Skeletal muscle tissue (tissue), 4 donors: ENCODE measurements around the gene NACC2. TPM values are rescaled to one million over a fixed set of nuclear protein-coding genes. Genes with fewer than 3 reads are reported as not detected.
A peak's percentile ranks its signal among the peaks of the same experiment; 100 is the strongest.
"Not testable (repeated sequence)": the region's sequence is repeated elsewhere in the genome, so short reads cannot be mapped to it uniquely, and the experiment has no call there.

Source experiments
- H3K27ac ChIP-seq: one replicate; pipeline ENCODE4 v1.7.0; 2013; ENCODE audit warnings: mild to moderate bottlenecking, low read depth, low read length, inconsistent platforms
- H3K27me3 ChIP-seq, 3 donors: one replicate each; pipeline ENCODE4 v1.7.0; 2013; ENCODE audit warnings: low read length in 3 of 3; ENCODE audit not compliant: control insufficient read depth in 3 of 3, insufficient read depth in 3 of 3
- H3K36me3 ChIP-seq, 3 donors: one replicate each; pipeline ENCODE4 v1.7.0; 2013; ENCODE audit warnings: low read length in 3 of 3; ENCODE audit not compliant: control insufficient read depth in 3 of 3, insufficient read depth in 3 of 3
- H3K4me1 ChIP-seq, 3 donors: one replicate each; pipeline ENCODE4 v1.7.0; 2013; ENCODE audit warnings: low read length in 3 of 3, mild to moderate bottlenecking in 3 of 3; ENCODE audit not compliant: control insufficient read depth in 3 of 3, insufficient read depth in 3 of 3
- H3K4me3 ChIP-seq, 3 donors: one replicate each; pipeline ENCODE4 v1.7.0; 2013; ENCODE audit warnings: low read length in 3 of 3
- H3K9ac ChIP-seq, 3 donors: one replicate each; pipeline ENCODE4 v1.7.0; 2013; ENCODE audit warnings: low read length in 3 of 3, mild to moderate bottlenecking in 3 of 3, moderate library complexity in 2 of 3, low read depth in 1 of 3
- H3K9me3 ChIP-seq, 3 donors: one replicate each; pipeline ENCODE4 v1.7.0; 2013; ENCODE audit warnings: low read length in 3 of 3; ENCODE audit not compliant: control insufficient read depth in 3 of 3
- total RNA-seq: library from RNA; depleted of rRNA; stranded (reverse); fragments of >200 nt; gene quantifications from one replicate; pipeline ENCODE4 v1.2.3, GENCODE V29; 2014
- donor health status: Osteomylitis.

NACC2 gene
- total RNA-seq, 1 donor from 2014 or later = 7.3 TPM

GRCh38 chr9:136075134-136075841, 19.8 kb downstream of the NACC2 start:
- no peaks in the 10 kb centered on the region for H3K9me3 ChIP-seq
- no peak overlapping the region for H3K27ac ChIP-seq
- no peak overlapping the region for H3K4me3 ChIP-seq
- H3K4me1 ChIP-seq = peaks cover 12 to 20% (median 19%) of the 10 kb centered on the region in 3 donors
- H3K9ac ChIP-seq = no peak overlapping the region
- H3K36me3 ChIP-seq = peaks cover 0 to 4% (median 0%) of the 10 kb centered on the region in 3 donors
- H3K27me3 ChIP-seq = no peaks in the 10 kb centered on the region

GRCh38 chr9:136074706-136075105, 20.4 kb downstream of the NACC2 start:
- Histone ChIP-seq H3K27ac (no peak overlapping the region), H3K4me1 (peaks cover 7 to 14% (median 13%) of the 10 kb centered on the region in 3 donors), H3K9me3 (no peaks in the 10 kb centered on the region), H3K4me3 (no peak overlapping the region), H3K9ac (no peak overlapping the region), H3K36me3 (peaks cover 0 to 4% (median 0%) of the 10 kb centered on the region in 3 donors), H3K27me3 (no peaks in the 10 kb centered on the region)

- H3K27ac ChIP-seq = no peak overlapping the region
- H3K27me3 ChIP-seq = no peaks in the 10 kb centered on the region
- H3K9me3 ChIP-seq = no peaks in the 10 kb centered on the region
- H3K4me3 ChIP-seq = no peak overlapping the region
- peaks cover 0 to 2% (median 2%) of the 10 kb centered on the region in 3 donors for H3K36me3 ChIP-seq
- H3K4me1 ChIP-seq = peaks cover 0 to 16% (median 13%) of the 10 kb centered on the region in 3 donors
- no peak overlapping the region for H3K9ac ChIP-seq
Observed at GRCh38 chr9:136062657-136063439, 32.2 kb downstream of the NACC2 start.

- H3K9ac ChIP-seq, H3K27ac ChIP-seq, H3K4me3 ChIP-seq, H3K9me3 ChIP-seq, H3K27me3 ChIP-seq, H3K36me3 ChIP-seq: not testable (repeated sequence)
- H3K4me1 ChIP-seq = peaks cover 0 to 16% (median 13%) of the 10 kb centered on the region in 3 donors
Observed at GRCh38 chr9:136061916-136062315, 33.2 kb downstream of the NACC2 start.

- Histone ChIP-seq H3K27me3 (no peaks in the 10 kb centered on the region), H3K27ac (no peak overlapping the region), H3K4me3 (no peak overlapping the region), H3K9me3 (no peaks in the 10 kb centered on the region), H3K4me1 (peaks cover 0 to 21% (median 13%) of the 10 kb centered on the region in 3 donors), H3K36me3 (peaks cover 0 to 2% (median 0%) of the 10 kb centered on the region in 3 donors), H3K9ac (no peak overlapping the region)
Observed at GRCh38 chr9:136061405-136061804, 33.7 kb downstream of the NACC2 start.

GRCh38 chr9:136060671-136061371, 34.3 kb downstream of the NACC2 start:
- H3K9me3 ChIP-seq = no peaks in the 10 kb centered on the region
- H3K27ac ChIP-seq = no peak overlapping the region
- H3K4me3 ChIP-seq = no peak overlapping the region
- H3K27me3 ChIP-seq = no peaks in the 10 kb centered on the region
- H3K4me1 ChIP-seq = peaks cover 0 to 22% (median 16%) of the 10 kb centered on the region in 3 donors
- H3K36me3 ChIP-seq = peaks cover 0 to 2% (median 0%) of the 10 kb centered on the region in 3 donors
- H3K9ac ChIP-seq = no peak overlapping the region

GRCh38 chr9:136059851-136060670, 35.0 kb downstream of the NACC2 start:
- Histone ChIP-seq H3K4me1 (peaks cover 0 to 27% (median 18%) of the 10 kb centered on the region in 3 donors), H3K9me3 (no peaks in the 10 kb centered on the region), H3K4me3 (no peak overlapping the region), H3K9ac (peak overlapping the region in 1 of 3 donors; percentile 33), H3K27me3 (no peaks in the 10 kb centered on the region), H3K27ac (no peak overlapping the region), H3K36me3 (peaks cover 0 to 2% (median 0%) of the 10 kb centered on the region in 3 donors)

- H3K4me3 ChIP-seq = no peak overlapping the region
- no peaks in the 10 kb centered on the region for H3K9me3 ChIP-seq
- no peak overlapping the region for H3K9ac ChIP-seq
- H3K4me1 ChIP-seq = peaks cover 0 to 34% (median 23%) of the 10 kb centered on the region in 3 donors
- peaks cover 0 to 2% (median 0%) of the 10 kb centered on the region in 3 donors for H3K36me3 ChIP-seq
- H3K27ac ChIP-seq = no peak overlapping the region
- no peaks in the 10 kb centered on the region for H3K27me3 ChIP-seq
Observed at GRCh38 chr9:136059321-136059791, 35.7 kb downstream of the NACC2 start.

- H3K27ac ChIP-seq = no peak overlapping the region
- H3K4me3 ChIP-seq = no peak overlapping the region
- peaks cover 3 to 39% (median 28%) of the 10 kb centered on the region in 3 donors for H3K4me1 ChIP-seq
- peaks cover 0 to 2% (median 0%) of the 10 kb centered on the region in 3 donors for H3K36me3 ChIP-seq
- no peaks in the 10 kb centered on the region for H3K9me3 ChIP-seq
- H3K9ac ChIP-seq = no peak overlapping the region
- H3K27me3 ChIP-seq = no peaks in the 10 kb centered on the region
Observed at GRCh38 chr9:136058801-136059302, 36.2 kb downstream of the NACC2 start.
